ENCODE results near the gene GRIK2.

DNA sequence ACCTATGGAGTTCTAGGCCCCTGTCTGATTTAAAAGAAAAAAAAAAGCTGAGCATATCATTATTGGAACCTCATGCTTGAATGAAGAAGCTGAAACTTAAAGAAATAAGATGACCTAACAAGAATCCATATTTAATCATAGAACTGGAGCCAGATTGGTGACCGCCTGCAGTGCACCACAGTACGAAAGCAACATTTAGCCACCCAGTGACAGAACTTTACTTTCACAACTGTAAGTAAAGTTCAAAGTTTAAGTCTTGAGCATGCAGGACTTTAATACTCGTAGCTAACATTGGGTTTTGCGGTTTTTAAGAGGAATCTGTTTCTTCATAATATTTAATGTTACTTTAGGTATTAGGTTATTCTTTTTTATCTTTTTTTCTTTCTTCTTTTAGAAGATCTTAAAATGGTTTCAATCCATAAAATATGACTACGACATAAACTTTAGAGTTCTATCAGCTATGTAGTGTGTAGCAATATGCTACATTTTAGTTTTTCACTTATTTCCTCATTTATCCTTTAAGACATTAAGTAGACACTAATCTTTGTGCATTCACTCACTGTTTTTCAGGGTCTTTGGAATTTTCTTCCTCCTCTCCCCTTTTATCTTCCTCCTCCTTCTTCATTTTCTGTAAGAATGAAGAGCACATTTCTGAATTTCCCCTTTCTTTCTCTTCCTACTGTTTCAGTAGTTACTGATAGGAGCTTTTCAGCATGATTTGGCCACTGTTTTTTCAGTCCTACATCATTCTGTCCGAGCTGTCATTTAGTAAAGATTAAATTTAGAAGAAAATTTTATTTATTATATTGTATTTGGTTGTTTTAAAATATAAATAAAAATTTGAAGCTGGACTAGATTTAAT, 514.1 kb downstream of the GRIK2 start:
- no peak for TF ChIP-seq POLR2AphosphoS5 (IDR thresholded peaks at IDR 0.05; ENCODE audit: low read depth, low read length)
- TF ChIP-seq SIN3A (IDR thresholded peaks at IDR 0.05; ENCODE audit: borderline replicate concordance, insufficient read depth, low read length), result no peak
- TF ChIP-seq REST (IDR thresholded peaks at IDR 0.05; ENCODE audit: insufficient read depth in 1 of 2, low read depth in 2 of 2, low read length in 2 of 2), result no peak

All from PFSK-1 (cell line).